Spleen (tissue), 11 donors: ENCODE data around the gene IL1RAPL2. TPM values are rescaled to one million over a fixed set of nuclear protein-coding genes. Genes with fewer than 3 reads are reported as not detected.
A peak's percentile ranks its signal among the peaks of the same experiment; 100 is the strongest.

Experiments used
- DNase-seq: peaks from one replicate; pipeline ENCODE4 v3.0.0-alpha.2; 2020
- H3K27ac ChIP-seq, 8 donors: fragments of 200-600 bp; sonication (generic) in 7 of 8; 1 replicate in 4 of 8; 2 replicates in 4 of 8; pipeline versions ENCODE4 v1.5.0 to v1.8.0; 2016 to 2021; ENCODE audit warnings: inconsistent platforms in 4 of 8, mild to moderate bottlenecking in 4 of 8, moderate library complexity in 1 of 8
- H3K27me3 ChIP-seq, 7 donors: fragments of 200-600 bp; sonication (generic) in 6 of 7; replicated peaks in 1 of 7; 1 replicate in 4 of 7; 2 replicates in 3 of 7; pipeline versions ENCODE4 v1.5.0 to v1.8.0; 2016 to 2021; ENCODE audit warnings: inconsistent platforms in 3 of 7, mild to moderate bottlenecking in 1 of 7
- H3K36me3 ChIP-seq, 6 donors: fragments of 200-600 bp; sonication (generic) in 5 of 6; 1 replicate in 4 of 6; 2 replicates in 2 of 6; pipeline versions ENCODE4 v1.5.0 to v1.8.0; 2016 to 2021; ENCODE audit warnings: inconsistent platforms in 2 of 6
- H3K4me1 ChIP-seq, 6 donors: fragments of 200-600 bp; sonication (generic) in 5 of 6; 1 replicate in 3 of 6; 2 replicates in 3 of 6; pipeline versions ENCODE4 v1.5.0 to v1.8.0; 2016 to 2021; ENCODE audit warnings: inconsistent platforms in 3 of 6
- H3K4me3 ChIP-seq, 8 donors: fragments of 200-600 bp; sonication (generic) in 7 of 8; 1 replicate in 4 of 8; 2 replicates in 4 of 8; pipeline versions ENCODE4 v1.5.0 to v1.8.0; 2016 to 2021; ENCODE audit warnings: inconsistent platforms in 4 of 8, mild to moderate bottlenecking in 4 of 8, moderate library complexity in 2 of 8
- H3K9me3 ChIP-seq, 8 donors: fragments of 200-600 bp; sonication (generic) in 7 of 8; 1 replicate in 4 of 8; 2 replicates in 4 of 8; pipeline versions ENCODE4 v1.5.0 to v1.8.0; 2016 to 2021; ENCODE audit warnings: inconsistent platforms in 4 of 8
- CTCF ChIP-seq, 11 experiments: fragments of 200-600 bp in 7 of 11; fragments of 450-650 bp in 4 of 11; sonication (generic) in 4 of 11; IDR thresholded peaks in 8 of 11; conservative IDR thresholded peaks in 3 of 11; 1 replicate in 7 of 11; 2 replicates in 4 of 11; pipeline versions ENCODE4 v1.4.0 to v1.8.0; 2016 to 2021; ENCODE audit warnings: antibody characterized with exemption in 11 of 11, inconsistent platforms in 4 of 11, mild to moderate bottlenecking in 1 of 11
- POLR2A ChIP-seq, 3 donors: fragments of 450-650 bp; IDR thresholded peaks; one replicate each; pipeline ENCODE4 v1.5.1; 2017; ENCODE audit warnings: antibody characterized with exemption in 3 of 3, mild to moderate bottlenecking in 1 of 3
- POLR2AphosphoS5 ChIP-seq, 3 donors: sonication (generic); formaldehyde crosslinking; IDR thresholded peaks; one replicate each; pipeline ENCODE4 v1.5.1; 2017; ENCODE audit warnings: antibody characterized with exemption in 3 of 3
- WGBS, 5 donors: extraction: QIAGEN DNeasy Blood & Tissue Kit in 3 of 5; methylation state at CpG; one replicate each; pipeline versions ENCODE4 v1.1.5 to v1.1.7; 2013 to 2018; 5-methylcytosine and 5-hydroxymethylcytosine counted together
- intact Hi-C: fragments of 100-400 bp; cut with DNase I; formaldehyde crosslinking; loops from one replicate; pipeline ENCODE4 v1.15.0; 2023; ENCODE audit warnings: low total_unique reads
- polyA plus RNA-seq, 3 donors: library from polyadenylated mRNA; stranded (reverse); fragments of 200-250 nt; gene quantifications; one replicate each; pipeline ENCODE4 v1.2.1, GENCODE V29; 2013
- total RNA-seq, 7 donors: library from RNA; depleted of rRNA in 3 of 7; stranded (reverse); fragments of >200 nt in 3 of 7; fragmentation: NEBNext Ultra II Directional in 4 of 7; extraction: Animal tissue kit (Norgen Biotek cat#: 25700) in 4 of 7; gene quantifications; one replicate each; pipeline versions ENCODE4 v1.1.0 to v1.2.1, GENCODE V29; 2016 to 2021
- donor health status: healthy with polysubstance abuse.
- donor health status: DM: no; HTN: no; CAD: no; lungs with moderate emphysema.
- donor health status: DM: no; HTN: no; CAD: no.
- donor health status: Bipolar disorder and iron deficiency.
- donor health status: healthy.
- donor health status: DM: no; HTN: no; CAD: no.
- donor health status: DM: yes; HTN: yes; CAD: no.

IL1RAPL2 gene
- total and polyA plus RNA-seq, 10 donors = not detected

DNA sequence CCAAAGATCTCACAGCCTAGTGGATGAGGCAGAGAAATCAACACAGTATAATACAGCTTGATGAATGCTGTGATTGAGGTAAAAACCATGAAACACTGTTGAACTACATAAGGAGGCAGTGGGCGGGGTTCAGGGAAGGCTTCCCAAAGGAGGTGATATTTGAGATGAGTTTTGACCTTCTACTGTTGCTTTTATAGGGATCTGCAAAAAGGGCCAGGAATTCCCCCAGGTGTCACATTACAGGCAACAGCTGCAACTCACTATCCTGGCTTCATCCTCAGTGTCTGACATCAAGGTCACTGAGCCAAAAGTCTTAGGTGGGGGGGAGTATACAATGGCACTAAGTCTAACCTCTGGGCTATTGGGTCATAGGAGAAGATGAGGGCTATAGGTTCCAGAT is 1070.7 kb downstream of the IL1RAPL2 start:
- Histone ChIP-seq H3K36me3 (no peaks in the 10 kb centered on the region), H3K9me3 (no peaks in the 10 kb centered on the region), H3K4me1 (no peaks in the 10 kb centered on the region), H3K4me3 (no peak overlapping the region), H3K27ac (no peak overlapping the region), H3K27me3 (no peaks in the 10 kb centered on the region)
- DNase-seq = no peak
- intact Hi-C loops = no loop called here
- 63 to 100% (median 73%) methylated on average over 1 of the region's 1 CpG for WGBS, 5 donors
- TF ChIP-seq CTCF (IDR thresholded peaks at IDR 0.05 in 8 of 11, conservative IDR thresholded peaks at IDR 0.05 in 3 of 11) (no peak), POLR2A (IDR thresholded peaks at IDR 0.05) (no peak), POLR2AphosphoS5 (IDR thresholded peaks at IDR 0.05) (no peak)

GRCh38 chrX:105645667-105646357 is 1079.8 kb downstream of the IL1RAPL2 start:
- intact Hi-C loops = no loop called here
- Histone ChIP-seq H3K9me3 (no peaks in the 10 kb centered on the region), H3K27me3 (no peaks in the 10 kb centered on the region), H3K4me1 (no peaks in the 10 kb centered on the region), H3K4me3 (no peak overlapping the region), H3K27ac (no peak overlapping the region), H3K36me3 (no peaks in the 10 kb centered on the region)
- DNase-seq = no peak
- 56 to 80% (median 76%) methylated on average over 5 of the region's 5 CpGs for WGBS, 5 donors
- no peak for TF ChIP-seq POLR2AphosphoS5 (IDR thresholded peaks at IDR 0.05)
- no peak for TF ChIP-seq POLR2A (IDR thresholded peaks at IDR 0.05)
- TF ChIP-seq CTCF (IDR thresholded peaks at IDR 0.05 in 8 of 11, conservative IDR thresholded peaks at IDR 0.05 in 3 of 11) = no peak

- Histone ChIP-seq H3K4me3 (no peak overlapping the region), H3K27me3 (no peaks in the 10 kb centered on the region), H3K4me1 (no peaks in the 10 kb centered on the region), H3K36me3 (no peaks in the 10 kb centered on the region), H3K27ac (no peak overlapping the region), H3K9me3 (no peaks in the 10 kb centered on the region)
- 79 to 92% (median 84%) methylated on average over 9 to 17 of the region's 17 CpGs for WGBS, 5 donors
- peak; percentile 66 for DNase-seq
- no peak for TF ChIP-seq CTCF (IDR thresholded peaks at IDR 0.05 in 8 of 11, conservative IDR thresholded peaks at IDR 0.05 in 3 of 11)
- TF ChIP-seq POLR2A (IDR thresholded peaks at IDR 0.05) = no peak
- no peak for TF ChIP-seq POLR2AphosphoS5 (IDR thresholded peaks at IDR 0.05)
- intact Hi-C loops = no loop called here
These were observed 1080.8 kb downstream of the IL1RAPL2 start for GRCh38 chrX:105646592-105647372.

GRCh38 chrX:105647749-105648148 is 1081.8 kb downstream of the IL1RAPL2 start:
- H3K9me3 ChIP-seq = no peaks in the 10 kb centered on the region
- intact Hi-C loops = no loop called here
- no peak overlapping the region for H3K4me3 ChIP-seq
- no peaks in the 10 kb centered on the region for H3K36me3 ChIP-seq
- H3K27ac ChIP-seq = no peak overlapping the region
- no peaks in the 10 kb centered on the region for H3K4me1 ChIP-seq
- H3K27me3 ChIP-seq = no peaks in the 10 kb centered on the region
- TF ChIP-seq POLR2AphosphoS5 (IDR thresholded peaks at IDR 0.05) (no peak), POLR2A (IDR thresholded peaks at IDR 0.05) (no peak), CTCF (IDR thresholded peaks at IDR 0.05 in 8 of 11, conservative IDR thresholded peaks at IDR 0.05 in 3 of 11) (no peak)
- DNase-seq = no peak
- 57 to 80% (median 66%) methylated on average over 2 of the region's 2 CpGs for WGBS, 5 donors
